ENCODE results near the gene CPTP. TPM values are rescaled to one million over a fixed set of nuclear protein-coding genes. Genes with fewer than 3 reads are reported as not detected.

Gene CPTP
- total RNA-seq, 3 donors from 2014 or later (not counting 1 experiment from before 2014, with no cell fraction given), result 8.0 to 14.6 (median 12.3) TPM

- intact Hi-C loops (cut with micrococcal nuclease), result no loop called here
- WGBS (ENCODE audit: insufficient coverage), result 90% methylated on average over 24 of the region's 24 CpGs
- no peak for ATAC-seq
- Mint-ChIP-seq H3K36me3 (no peaks in the 10 kb centered on the region), H3K27ac (peak overlapping the region in 1 of 2 donors; percentile 33), H3K27me3 (ENCODE audit: low read depth in 2 of 2) (no peaks in the 10 kb centered on the region), H3K9me3 (no peaks in the 10 kb centered on the region), H3K4me1 (peaks cover 0 to 26% of the 10 kb centered on the region in 2 donors), H3K4me3 (no peak overlapping the region)
- Histone ChIP-seq H3K4me3 (ENCODE audit: low read length) (no peak overlapping the region), H3K27ac (ENCODE audit: low read length) (no peak overlapping the region), H3K36me3 (ENCODE audit: control insufficient read depth, insufficient read depth, low read length) (peaks cover 2% of the 10 kb centered on the region), H3K4me1 (ENCODE audit: control insufficient read depth, insufficient read depth, low read length) (peaks cover 11% of the 10 kb centered on the region), H3K27me3 (ENCODE audit: control insufficient read depth, insufficient read depth, low read length) (no peaks in the 10 kb centered on the region), H3K9me3 (ENCODE audit: control insufficient read depth, insufficient read depth, low read length) (no peaks in the 10 kb centered on the region)
- no peak for TF ChIP-seq CTCF (IDR thresholded peaks at IDR 0.05)
- no peak for DNase-seq
These were observed 19.3 kb downstream of the CPTP start for GRCh38 chr1:1343811-1344421.

GRCh38 chr1:1344655-1345361 is 20.2 kb downstream of the CPTP start:
- Histone ChIP-seq H3K4me3 (ENCODE audit: low read length) (no peak overlapping the region), H3K9me3 (ENCODE audit: control insufficient read depth, insufficient read depth, low read length) (no peaks in the 10 kb centered on the region), H3K4me1 (ENCODE audit: control insufficient read depth, insufficient read depth, low read length) (peaks cover 11% of the 10 kb centered on the region), H3K27me3 (ENCODE audit: control insufficient read depth, insufficient read depth, low read length) (no peaks in the 10 kb centered on the region), H3K36me3 (ENCODE audit: control insufficient read depth, insufficient read depth, low read length) (peaks cover 2% of the 10 kb centered on the region), H3K27ac (ENCODE audit: low read length) (no peak overlapping the region)
- ATAC-seq (no peak), DNase-seq (no peak)
- Mint-ChIP-seq H3K4me1 (peaks cover 0 to 26% of the 10 kb centered on the region in 2 donors), H3K9me3 (no peaks in the 10 kb centered on the region), H3K4me3 (no peak overlapping the region), H3K27me3 (ENCODE audit: low read depth in 2 of 2) (no peaks in the 10 kb centered on the region), H3K27ac (no peak overlapping the region), H3K36me3 (no peaks in the 10 kb centered on the region)
- intact Hi-C loops (cut with micrococcal nuclease), result no loop called here
- WGBS (ENCODE audit: insufficient coverage), result 83% methylated on average over 15 of the region's 15 CpGs
- TF ChIP-seq CTCF (IDR thresholded peaks at IDR 0.05), result no peak

GRCh38 chr1:1345384-1345783 is 20.8 kb downstream of the CPTP start:
- Histone ChIP-seq H3K27me3 (ENCODE audit: control insufficient read depth, insufficient read depth, low read length) (no peaks in the 10 kb centered on the region), H3K4me1 (ENCODE audit: control insufficient read depth, insufficient read depth, low read length) (peaks cover 11% of the 10 kb centered on the region), H3K9me3 (ENCODE audit: control insufficient read depth, insufficient read depth, low read length) (no peaks in the 10 kb centered on the region), H3K36me3 (ENCODE audit: control insufficient read depth, insufficient read depth, low read length) (no peaks in the 10 kb centered on the region), H3K27ac (ENCODE audit: low read length) (no peak overlapping the region), H3K4me3 (ENCODE audit: low read length) (no peak overlapping the region)
- Mint-ChIP-seq H3K9me3 (no peaks in the 10 kb centered on the region), H3K4me3 (no peak overlapping the region), H3K27me3 (ENCODE audit: low read depth in 2 of 2) (no peaks in the 10 kb centered on the region), H3K4me1 (peaks cover 0 to 26% of the 10 kb centered on the region in 2 donors), H3K36me3 (no peaks in the 10 kb centered on the region), H3K27ac (no peak overlapping the region)
- DNase-seq, result no peak
- 94% methylated on average over 16 of the region's 16 CpGs for WGBS (ENCODE audit: insufficient coverage)
- no peak for ATAC-seq
- intact Hi-C loops (cut with micrococcal nuclease), result no loop called here
- no peak for TF ChIP-seq CTCF (IDR thresholded peaks at IDR 0.05)
